Measurements from ENCODE around the gene PTX4. TPM values are rescaled to one million over a fixed set of nuclear protein-coding genes. Genes with fewer than 3 reads are reported as not detected.

Gene PTX4
- total RNA-seq, 4 donors from 2014 or later: not detected

- no peak for DNase-seq
- Histone ChIP-seq H3K36me3 (peaks cover 57 to 73% of the 10 kb centered on the region in 2 donors), H3K9me3 (no peaks in the 10 kb centered on the region), H3K4me1 (no peaks in the 10 kb centered on the region), H3K27ac (no peak overlapping the region), H3K4me3 (replicated peaks in 1 of 3) (no peak overlapping the region), H3K27me3 (no peaks in the 10 kb centered on the region)
- TF ChIP-seq POLR2A (IDR thresholded peaks at IDR 0.05): no peak
- TF ChIP-seq, protein P1, sequence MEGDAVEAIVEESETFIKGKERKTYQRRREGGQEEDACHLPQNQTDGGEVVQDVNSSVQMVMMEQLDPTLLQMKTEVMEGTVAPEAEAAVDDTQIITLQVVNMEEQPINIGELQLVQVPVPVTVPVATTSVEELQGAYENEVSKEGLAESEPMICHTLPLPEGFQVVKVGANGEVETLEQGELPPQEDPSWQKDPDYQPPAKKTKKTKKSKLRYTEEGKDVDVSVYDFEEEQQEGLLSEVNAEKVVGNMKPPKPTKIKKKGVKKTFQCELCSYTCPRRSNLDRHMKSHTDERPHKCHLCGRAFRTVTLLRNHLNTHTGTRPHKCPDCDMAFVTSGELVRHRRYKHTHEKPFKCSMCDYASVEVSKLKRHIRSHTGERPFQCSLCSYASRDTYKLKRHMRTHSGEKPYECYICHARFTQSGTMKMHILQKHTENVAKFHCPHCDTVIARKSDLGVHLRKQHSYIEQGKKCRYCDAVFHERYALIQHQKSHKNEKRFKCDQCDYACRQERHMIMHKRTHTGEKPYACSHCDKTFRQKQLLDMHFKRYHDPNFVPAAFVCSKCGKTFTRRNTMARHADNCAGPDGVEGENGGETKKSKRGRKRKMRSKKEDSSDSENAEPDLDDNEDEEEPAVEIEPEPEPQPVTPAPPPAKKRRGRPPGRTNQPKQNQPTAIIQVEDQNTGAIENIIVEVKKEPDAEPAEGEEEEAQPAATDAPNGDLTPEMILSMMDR (IDR thresholded peaks at IDR 0.05): no peak
- intact Hi-C loops (cut with DNase I): no loop called here
- 91 to 94% methylated on average over 17 to 29 of the region's 34 CpGs for WGBS, 2 donors
Observed at GRCh38 chr16:1451702-1452392, 36.9 kb downstream of the PTX4 start.

GRCh38 chr16:1450841-1451240 is 37.9 kb downstream of the PTX4 start:
- H3K27me3 ChIP-seq: no peaks in the 10 kb centered on the region
- intact Hi-C loops (cut with DNase I): no loop called here
- no peak overlapping the region for H3K27ac ChIP-seq
- WGBS, 2 donors: 96% methylated on average over 21 of the region's 21 CpGs; no CpG with 5 or more reads in 1 of the 2 donors
- no peak overlapping the region for H3K4me3 ChIP-seq (replicated peaks in 1 of 3)
- TF ChIP-seq POLR2A (IDR thresholded peaks at IDR 0.05): no peak
- TF ChIP-seq, protein P1 (IDR thresholded peaks at IDR 0.05): no peak
- no peaks in the 10 kb centered on the region for H3K4me1 ChIP-seq
- H3K9me3 ChIP-seq: no peaks in the 10 kb centered on the region
- no peak for DNase-seq
- H3K36me3 ChIP-seq: peaks cover 61 to 77% of the 10 kb centered on the region in 2 donors

- WGBS, 2 donors: 91 to 94% methylated on average over 13 to 26 of the region's 29 CpGs
- intact Hi-C loops (cut with DNase I): no loop called here
- Histone ChIP-seq H3K27ac (no peak overlapping the region), H3K4me3 (replicated peaks in 1 of 3) (no peak overlapping the region), H3K36me3 (peaks cover 56 to 75% of the 10 kb centered on the region in 2 donors), H3K9me3 (no peaks in the 10 kb centered on the region), H3K4me1 (no peaks in the 10 kb centered on the region), H3K27me3 (no peaks in the 10 kb centered on the region)
- TF ChIP-seq, protein P1 (IDR thresholded peaks at IDR 0.05): no peak
- no peak for TF ChIP-seq POLR2A (IDR thresholded peaks at IDR 0.05)
- DNase-seq: no peak
Observed at GRCh38 chr16:1450218-1450617, 38.5 kb downstream of the PTX4 start.

DNA sequence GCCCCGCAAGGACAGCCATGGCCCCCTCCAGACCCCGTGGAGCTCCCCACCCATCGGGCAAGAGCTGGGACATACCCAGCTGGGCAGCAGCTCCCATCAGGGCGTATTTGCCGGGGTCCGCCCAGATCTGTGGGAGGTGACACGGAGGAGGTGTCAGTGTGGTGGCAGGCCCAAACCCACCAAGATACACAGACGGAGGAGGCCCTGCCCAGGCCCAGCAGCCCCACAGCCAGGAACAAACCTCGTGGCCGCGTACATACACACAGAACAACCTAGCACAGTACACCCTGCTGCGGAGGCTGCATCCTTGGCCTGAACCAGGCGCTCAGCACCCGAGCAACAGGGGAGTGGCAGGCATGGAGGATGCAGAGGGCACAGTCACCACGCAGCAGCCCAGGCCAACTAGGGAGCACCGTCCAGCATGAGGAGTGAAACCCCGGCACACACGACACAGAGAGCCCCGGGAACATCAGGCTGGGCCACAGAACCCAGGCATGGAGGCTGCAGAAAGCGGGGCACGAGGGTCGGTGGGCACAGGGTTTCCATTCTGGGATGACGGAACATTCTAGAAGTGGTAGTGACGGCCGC is 39.4 kb downstream of the PTX4 start:
- WGBS, 2 donors: 97 to 98% methylated on average over 18 to 21 of the region's 25 CpGs
- Histone ChIP-seq H3K27me3 (no peaks in the 10 kb centered on the region), H3K36me3 (peaks cover 49 to 66% of the 10 kb centered on the region in 2 donors), H3K4me1 (no peaks in the 10 kb centered on the region), H3K9me3 (no peaks in the 10 kb centered on the region), H3K4me3 (replicated peaks in 1 of 3) (no peak overlapping the region), H3K27ac (no peak overlapping the region)
- TF ChIP-seq, protein P1 (IDR thresholded peaks at IDR 0.05): no peak
- no peak for TF ChIP-seq POLR2A (IDR thresholded peaks at IDR 0.05)
- no peak for DNase-seq
- intact Hi-C loops (cut with DNase I): no loop called here

DNA sequence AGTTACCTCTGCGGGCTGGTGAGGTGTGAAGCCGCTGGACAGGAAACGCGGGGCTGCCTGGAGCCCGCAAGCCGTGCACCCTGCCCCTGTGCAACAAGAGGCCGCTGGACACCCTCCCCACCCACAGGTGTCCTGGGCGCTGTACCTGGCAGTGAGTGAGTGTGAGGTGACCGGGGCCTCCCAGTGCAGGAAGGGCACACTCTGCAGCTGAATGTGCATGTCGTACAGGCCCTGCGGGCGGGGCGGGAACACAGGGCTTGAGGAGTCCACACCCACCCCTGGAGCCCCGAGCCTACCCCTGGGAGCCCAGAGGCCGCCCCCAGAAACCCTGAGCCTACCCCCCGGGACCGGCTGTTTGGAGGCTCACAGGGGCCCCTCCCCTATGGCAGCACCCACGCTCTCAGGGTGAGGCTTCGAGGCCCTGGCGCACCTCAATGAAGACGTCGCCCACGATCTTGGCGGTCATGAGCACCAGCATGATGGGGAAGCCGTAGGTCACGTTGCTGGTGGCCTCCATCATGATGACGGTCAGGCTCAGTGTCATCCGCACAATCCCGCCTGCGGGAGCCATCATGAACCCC is 40.1 kb downstream of the PTX4 start:
- TF ChIP-seq, protein P1 (IDR thresholded peaks at IDR 0.05): no peak
- TF ChIP-seq POLR2A (IDR thresholded peaks at IDR 0.05): no peak
- no peaks in the 10 kb centered on the region for H3K4me1 ChIP-seq
- H3K9me3 ChIP-seq: no peaks in the 10 kb centered on the region
- H3K27me3 ChIP-seq: no peaks in the 10 kb centered on the region
- no peak overlapping the region for H3K4me3 ChIP-seq (replicated peaks in 1 of 3)
- no peak for DNase-seq
- 93% methylated on average over 3 to 20 of the region's 30 CpGs for WGBS, 2 donors
- intact Hi-C loops (cut with DNase I): no loop called here
- no peak overlapping the region for H3K27ac ChIP-seq
- H3K36me3 ChIP-seq: peaks cover 42 to 60% of the 10 kb centered on the region in 2 donors

Data from thyroid gland (tissue), 4 donors.